Parathyroid adenoma (tissue), 2 donors: ENCODE data around the gene SPINK14.

Experiments used
- H2AFZ ChIP-seq: fragments of 300-600 bp; sonication (generic); one replicate; pipeline ENCODE4 v1.7.0; 2017; ENCODE audit warnings: antibody characterized with exemption, mild to moderate bottlenecking
- H3K27ac ChIP-seq: fragments of 300-600 bp; sonication (generic); one replicate; pipeline ENCODE4 v1.7.0; 2017
- H3K27me3 ChIP-seq: fragments of 300-600 bp; sonication (generic); one replicate; pipeline ENCODE4 v1.7.0; 2017; ENCODE audit warnings: low read length; ENCODE audit not compliant: control insufficient read depth, insufficient read depth
- H3K36me3 ChIP-seq: fragments of 300-600 bp; sonication (generic); one replicate; pipeline ENCODE4 v1.7.0; 2017; ENCODE audit warnings: low read length; ENCODE audit not compliant: control insufficient read depth, insufficient read depth
- H3K4me1 ChIP-seq: fragments of 300-600 bp; sonication (generic); one replicate; pipeline ENCODE4 v1.7.0; 2017; ENCODE audit warnings: control low read depth
- H3K4me2 ChIP-seq: fragments of 300-600 bp; sonication (generic); one replicate; pipeline ENCODE4 v1.7.0; 2017; ENCODE audit warnings: low read length
- H3K4me3 ChIP-seq: fragments of 300-600 bp; sonication (generic); one replicate; pipeline ENCODE4 v1.7.0; 2017; ENCODE audit warnings: low read depth, low read length
- H3K79me2 ChIP-seq: fragments of 300-600 bp; sonication (generic); one replicate; pipeline ENCODE4 v1.7.0; 2017; ENCODE audit warnings: control low read depth
- H3K9ac ChIP-seq: fragments of 300-600 bp; sonication (generic); one replicate; pipeline ENCODE4 v1.7.0; 2017; ENCODE audit warnings: mild to moderate bottlenecking
- H3K9me3 ChIP-seq: fragments of 300-600 bp; sonication (generic); one replicate; pipeline ENCODE4 v1.7.0; 2017; ENCODE audit warnings: low read length; ENCODE audit not compliant: control insufficient read depth
- TF ChIP-seq, protein P1 (sequence below): fragments of 300-600 bp; sonication (generic); IDR thresholded peaks from one replicate; pipeline ENCODE4 v1.7.0; 2017; ENCODE audit warnings: antibody characterized with exemption, mild to moderate bottlenecking
- donor health status: primary hyperparathyroidism.

Gene SPINK14, protein sequence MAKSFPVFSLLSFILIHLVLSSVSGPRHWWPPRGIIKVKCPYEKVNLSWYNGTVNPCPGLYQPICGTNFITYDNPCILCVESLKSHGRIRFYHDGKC

DNA sequence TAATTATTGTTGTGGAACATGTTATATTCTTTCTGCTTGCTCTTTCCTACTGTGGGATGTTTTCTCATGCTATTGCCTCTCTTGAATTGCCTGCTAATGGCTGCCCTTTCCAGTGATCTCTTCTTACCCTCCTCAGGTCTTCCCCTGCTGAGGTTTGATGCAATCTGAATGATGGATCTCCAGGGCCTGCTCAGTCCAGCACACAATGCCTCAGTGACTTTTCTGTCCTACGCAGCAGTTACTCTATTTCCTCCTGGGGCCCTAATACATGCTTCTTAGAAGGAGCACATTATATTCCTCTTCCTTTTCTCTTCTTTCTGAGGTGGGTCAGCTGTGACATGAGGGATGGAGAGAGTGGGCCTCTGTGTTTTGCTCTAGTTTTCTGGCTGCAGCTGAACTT, at the start of gene SPINK14:
SPINK14 (plus strand) TSS at position 301 of the 400 bp plus-strand sequence. CDS start 1,187 bp downstream, outside the sequence.
- Histone ChIP-seq H3K4me2 (no peak within 1 kb of the TSS), H3K4me3 (no peak within 1 kb of the TSS), H2AFZ (no peak within 1 kb of the TSS), H3K27me3 (no peaks in the 10 kb centered on the region), H3K9ac (no peak within 1 kb of the TSS), H3K9me3 (no peaks in the 10 kb centered on the region), H3K79me2 (no peaks in the 10 kb centered on the region), H3K27ac (no peak within 1 kb of the TSS), H3K36me3 (no peaks in the 10 kb centered on the region), H3K4me1 (no peaks in the 10 kb centered on the region)
- TF ChIP-seq, protein P1, sequence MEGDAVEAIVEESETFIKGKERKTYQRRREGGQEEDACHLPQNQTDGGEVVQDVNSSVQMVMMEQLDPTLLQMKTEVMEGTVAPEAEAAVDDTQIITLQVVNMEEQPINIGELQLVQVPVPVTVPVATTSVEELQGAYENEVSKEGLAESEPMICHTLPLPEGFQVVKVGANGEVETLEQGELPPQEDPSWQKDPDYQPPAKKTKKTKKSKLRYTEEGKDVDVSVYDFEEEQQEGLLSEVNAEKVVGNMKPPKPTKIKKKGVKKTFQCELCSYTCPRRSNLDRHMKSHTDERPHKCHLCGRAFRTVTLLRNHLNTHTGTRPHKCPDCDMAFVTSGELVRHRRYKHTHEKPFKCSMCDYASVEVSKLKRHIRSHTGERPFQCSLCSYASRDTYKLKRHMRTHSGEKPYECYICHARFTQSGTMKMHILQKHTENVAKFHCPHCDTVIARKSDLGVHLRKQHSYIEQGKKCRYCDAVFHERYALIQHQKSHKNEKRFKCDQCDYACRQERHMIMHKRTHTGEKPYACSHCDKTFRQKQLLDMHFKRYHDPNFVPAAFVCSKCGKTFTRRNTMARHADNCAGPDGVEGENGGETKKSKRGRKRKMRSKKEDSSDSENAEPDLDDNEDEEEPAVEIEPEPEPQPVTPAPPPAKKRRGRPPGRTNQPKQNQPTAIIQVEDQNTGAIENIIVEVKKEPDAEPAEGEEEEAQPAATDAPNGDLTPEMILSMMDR = no peak

GRCh38 chr5:148120317-148120716, 48.0 kb upstream of the SPINK14 start:
- TF ChIP-seq, protein P1 = no peak
- no peaks in the 10 kb centered on the region for H3K4me1 ChIP-seq
- no peak overlapping the region for H3K4me2 ChIP-seq
- no peaks in the 10 kb centered on the region for H3K27me3 ChIP-seq
- no peak overlapping the region for H2AFZ ChIP-seq
- no peaks in the 10 kb centered on the region for H3K36me3 ChIP-seq
- no peak overlapping the region for H3K27ac ChIP-seq
- no peaks in the 10 kb centered on the region for H3K79me2 ChIP-seq
- H3K4me3 ChIP-seq = no peak overlapping the region
- no peaks in the 10 kb centered on the region for H3K9me3 ChIP-seq
- no peak overlapping the region for H3K9ac ChIP-seq

- H2AFZ ChIP-seq = no peak overlapping the region
- no peak overlapping the region for H3K9ac ChIP-seq
- no peaks in the 10 kb centered on the region for H3K27me3 ChIP-seq
- H3K4me1 ChIP-seq = no peaks in the 10 kb centered on the region
- TF ChIP-seq, protein P1 = no peak
- no peaks in the 10 kb centered on the region for H3K79me2 ChIP-seq
- no peaks in the 10 kb centered on the region for H3K9me3 ChIP-seq
- H3K36me3 ChIP-seq = no peaks in the 10 kb centered on the region
- H3K27ac ChIP-seq = no peak overlapping the region
- H3K4me2 ChIP-seq = no peak overlapping the region
- H3K4me3 ChIP-seq = no peak overlapping the region
These were observed 42.7 kb upstream of the SPINK14 start for GRCh38 chr5:148125641-148126040.

DNA sequence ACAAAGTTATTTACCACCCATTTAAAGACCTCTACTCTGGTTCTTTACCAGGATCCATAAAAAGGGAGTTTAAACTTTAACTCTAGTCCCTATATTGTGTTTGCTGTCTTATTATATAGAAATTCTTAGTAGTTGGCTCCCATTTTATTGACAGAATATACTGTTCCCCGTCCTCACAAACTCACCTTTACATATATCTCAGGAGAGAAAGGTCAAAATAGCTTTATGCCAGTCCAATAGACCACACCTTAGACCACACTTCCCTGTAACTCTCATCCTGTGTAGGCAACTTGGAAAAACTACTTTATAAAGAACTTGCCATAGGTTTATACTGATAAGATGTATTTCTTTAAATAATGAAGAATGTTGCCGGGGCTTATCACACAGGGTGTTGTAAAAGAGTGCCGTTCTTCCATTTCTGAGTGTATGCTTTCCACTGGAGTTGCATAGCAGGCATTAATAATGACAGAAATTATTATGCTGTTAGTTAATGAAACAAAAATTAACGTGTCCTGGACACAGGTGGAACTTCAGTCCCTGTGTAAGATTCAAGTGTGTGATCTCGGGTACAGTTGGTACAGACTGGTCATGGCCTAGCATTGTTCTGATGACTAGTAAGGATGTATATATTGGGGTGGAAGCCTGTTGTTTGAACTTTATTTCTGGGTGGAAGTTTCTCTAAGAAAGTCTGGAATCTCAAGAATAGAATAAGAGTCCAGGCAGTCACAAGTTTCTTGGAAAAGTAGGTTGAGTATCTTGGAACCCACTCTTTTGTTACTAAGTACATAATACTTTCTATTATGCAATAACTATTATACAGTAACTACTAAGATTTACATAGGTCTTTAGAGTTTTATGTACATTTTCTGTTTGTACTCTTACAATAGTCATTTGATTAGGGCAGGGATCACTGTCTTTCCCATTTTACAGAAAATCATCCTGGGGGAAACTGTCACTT, 33.0 kb upstream of the SPINK14 start:
- Histone ChIP-seq H3K9ac (no peak overlapping the region), H3K36me3 (no peaks in the 10 kb centered on the region), H3K79me2 (no peaks in the 10 kb centered on the region), H3K27me3 (no peaks in the 10 kb centered on the region), H3K4me2 (no peak overlapping the region), H2AFZ (no peak overlapping the region), H3K4me3 (no peak overlapping the region), H3K4me1 (no peaks in the 10 kb centered on the region), H3K9me3 (no peaks in the 10 kb centered on the region), H3K27ac (no peak overlapping the region)
- TF ChIP-seq, protein P1 = no peak
